ENCODE data around the gene TBCA.
A peak's percentile ranks its signal among the peaks of the same experiment; 100 is the strongest.

TBCA gene

DNA sequence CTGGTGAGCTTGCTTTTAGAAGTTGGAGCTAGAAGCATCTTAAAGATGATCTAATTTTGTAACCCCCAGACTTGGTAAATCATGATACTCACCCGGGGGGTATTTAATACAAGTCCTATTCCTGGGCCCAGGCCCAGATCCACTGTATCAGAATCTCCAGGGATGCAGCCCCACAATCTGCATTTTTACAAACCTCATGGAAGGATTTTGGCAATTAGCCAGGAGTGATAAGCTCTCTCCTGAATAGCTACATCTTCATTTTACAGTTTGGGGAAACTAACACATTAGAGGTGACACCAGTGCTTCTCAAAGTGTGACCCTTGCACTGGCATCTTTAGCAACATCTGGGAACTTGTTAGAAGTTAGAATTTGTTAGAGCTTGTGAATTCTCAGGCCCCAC lies 106.5 kb downstream of the TBCA start:
- no peak overlapping the region for H3K4me3 ChIP-seq (replicated peaks; ENCODE audit: low read depth, low read length)
- TF ChIP-seq, protein P1, sequence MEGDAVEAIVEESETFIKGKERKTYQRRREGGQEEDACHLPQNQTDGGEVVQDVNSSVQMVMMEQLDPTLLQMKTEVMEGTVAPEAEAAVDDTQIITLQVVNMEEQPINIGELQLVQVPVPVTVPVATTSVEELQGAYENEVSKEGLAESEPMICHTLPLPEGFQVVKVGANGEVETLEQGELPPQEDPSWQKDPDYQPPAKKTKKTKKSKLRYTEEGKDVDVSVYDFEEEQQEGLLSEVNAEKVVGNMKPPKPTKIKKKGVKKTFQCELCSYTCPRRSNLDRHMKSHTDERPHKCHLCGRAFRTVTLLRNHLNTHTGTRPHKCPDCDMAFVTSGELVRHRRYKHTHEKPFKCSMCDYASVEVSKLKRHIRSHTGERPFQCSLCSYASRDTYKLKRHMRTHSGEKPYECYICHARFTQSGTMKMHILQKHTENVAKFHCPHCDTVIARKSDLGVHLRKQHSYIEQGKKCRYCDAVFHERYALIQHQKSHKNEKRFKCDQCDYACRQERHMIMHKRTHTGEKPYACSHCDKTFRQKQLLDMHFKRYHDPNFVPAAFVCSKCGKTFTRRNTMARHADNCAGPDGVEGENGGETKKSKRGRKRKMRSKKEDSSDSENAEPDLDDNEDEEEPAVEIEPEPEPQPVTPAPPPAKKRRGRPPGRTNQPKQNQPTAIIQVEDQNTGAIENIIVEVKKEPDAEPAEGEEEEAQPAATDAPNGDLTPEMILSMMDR (IDR thresholded peaks at IDR 0.05; ENCODE audit: insufficient read depth, low read length, poor library complexity, severe bottlenecking): no peak
- H3K36me3 ChIP-seq (ENCODE audit: control insufficient read depth, insufficient read depth, low read length): no peaks in the 10 kb centered on the region
- no peak for DNase-seq (ENCODE audit: extremely low read depth, insufficient read length)
- H3K27me3 ChIP-seq (replicated peaks; ENCODE audit: control insufficient read depth, insufficient read depth, low read length): no peaks in the 10 kb centered on the region; the same call in 1 of the 2 replicates

DNA sequence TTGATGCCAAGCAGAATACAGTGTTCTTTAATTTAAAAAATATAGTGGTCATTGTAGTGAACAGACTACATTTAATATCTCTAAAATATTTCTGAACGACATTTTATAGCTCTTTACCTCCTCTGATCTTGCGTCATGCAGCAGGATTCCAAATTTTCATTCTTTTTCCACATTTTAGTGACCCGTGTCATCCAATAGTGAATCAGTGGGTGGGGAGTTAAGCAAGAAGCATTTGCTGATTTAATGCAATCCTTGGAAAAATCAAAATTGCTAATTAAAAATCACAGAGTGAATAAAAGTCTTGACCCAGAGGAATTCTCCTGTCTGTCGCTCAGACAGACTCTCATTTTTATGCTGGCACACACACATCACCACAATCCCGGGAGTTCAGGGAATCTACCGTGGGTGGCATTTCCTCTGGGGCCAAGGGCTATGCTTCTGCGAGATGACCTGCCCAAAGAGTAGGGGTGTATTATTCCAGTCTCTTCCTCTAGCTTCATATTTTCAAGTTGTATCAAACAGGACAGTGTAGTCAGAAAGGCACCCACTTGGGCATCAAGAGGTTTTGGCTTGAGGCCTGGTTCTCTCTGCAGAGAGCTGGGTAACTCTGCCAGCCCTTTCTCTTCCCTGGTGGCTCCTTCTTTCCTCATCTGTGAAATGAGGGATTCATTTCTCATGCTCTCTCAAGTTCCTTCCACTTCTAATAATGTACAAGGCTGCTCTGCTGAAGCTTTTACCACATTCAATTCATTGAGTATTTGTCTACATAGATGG lies 112.9 kb downstream of the TBCA start:
- TF ChIP-seq, protein P1 (IDR thresholded peaks at IDR 0.05; ENCODE audit: insufficient read depth, low read length, poor library complexity, severe bottlenecking): no peak
- Histone ChIP-seq H3K4me3 (replicated peaks; ENCODE audit: low read depth, low read length) (no peak overlapping the region), H3K27me3 (replicated peaks; ENCODE audit: control insufficient read depth, insufficient read depth, low read length) (no peaks in the 10 kb centered on the region; the same call in 1 of the 2 replicates), H3K36me3 (ENCODE audit: control insufficient read depth, insufficient read depth, low read length) (no peaks in the 10 kb centered on the region)
- no peak for DNase-seq (ENCODE audit: extremely low read depth, insufficient read length)

DNA sequence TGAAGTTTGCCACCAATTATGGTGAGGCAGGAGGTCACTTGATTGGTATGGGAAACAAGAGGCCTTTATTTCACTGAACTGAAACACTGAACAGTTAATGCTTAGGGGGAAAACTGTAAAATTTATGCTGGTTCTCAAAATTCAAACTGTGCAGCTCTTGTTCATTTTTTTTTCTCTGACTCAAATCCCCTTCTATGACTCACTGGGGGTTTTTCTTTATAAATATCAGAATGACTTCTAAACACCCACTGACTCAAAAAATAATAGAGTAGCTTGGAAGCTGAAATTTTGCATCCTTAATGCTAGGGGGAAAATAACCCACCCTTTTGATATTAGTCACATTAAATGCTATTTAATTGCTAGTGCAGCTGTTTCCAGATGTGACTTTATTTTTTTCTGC lies 113.5 kb downstream of the TBCA start:
- H3K27me3 ChIP-seq (replicated peaks; ENCODE audit: control insufficient read depth, insufficient read depth, low read length): no peaks in the 10 kb centered on the region; the same call in 1 of the 2 replicates
- no peak overlapping the region for H3K4me3 ChIP-seq (replicated peaks; ENCODE audit: low read depth, low read length)
- no peaks in the 10 kb centered on the region for H3K36me3 ChIP-seq (ENCODE audit: control insufficient read depth, insufficient read depth, low read length)
- peak; percentile 45 for DNase-seq (ENCODE audit: extremely low read depth, insufficient read length)
- TF ChIP-seq, protein P1 (IDR thresholded peaks at IDR 0.05; ENCODE audit: insufficient read depth, low read length, poor library complexity, severe bottlenecking): no peak

DNA sequence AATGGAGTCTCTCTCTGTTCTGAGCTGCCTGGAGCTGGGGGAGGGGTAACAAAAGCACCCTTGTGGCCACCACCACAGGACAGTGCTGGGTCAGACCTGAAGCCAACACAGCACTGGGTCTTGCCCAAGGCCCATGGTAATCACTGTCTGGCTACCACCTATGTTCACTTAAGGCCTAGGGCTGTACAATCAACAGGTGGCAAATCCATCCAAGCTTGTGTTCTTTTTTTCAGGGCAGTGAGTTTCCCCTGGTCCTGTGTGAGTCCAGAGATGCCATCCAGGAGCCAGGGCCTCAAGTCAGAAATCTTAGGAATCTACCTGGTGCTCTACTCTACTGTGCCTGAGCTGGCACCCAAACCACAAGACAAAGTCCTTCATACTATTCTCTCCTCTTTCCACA lies 117.5 kb downstream of the TBCA start:
- TF ChIP-seq, protein P1 (IDR thresholded peaks at IDR 0.05; ENCODE audit: insufficient read depth, low read length, poor library complexity, severe bottlenecking): no peak
- no peak for DNase-seq (ENCODE audit: extremely low read depth, insufficient read length)
- H3K4me3 ChIP-seq (replicated peaks; ENCODE audit: low read depth, low read length): no peak overlapping the region
- no peaks in the 10 kb centered on the region for H3K27me3 ChIP-seq (replicated peaks; ENCODE audit: control insufficient read depth, insufficient read depth, low read length)
- no peaks in the 10 kb centered on the region for H3K36me3 ChIP-seq (ENCODE audit: control insufficient read depth, insufficient read depth, low read length)

DNA sequence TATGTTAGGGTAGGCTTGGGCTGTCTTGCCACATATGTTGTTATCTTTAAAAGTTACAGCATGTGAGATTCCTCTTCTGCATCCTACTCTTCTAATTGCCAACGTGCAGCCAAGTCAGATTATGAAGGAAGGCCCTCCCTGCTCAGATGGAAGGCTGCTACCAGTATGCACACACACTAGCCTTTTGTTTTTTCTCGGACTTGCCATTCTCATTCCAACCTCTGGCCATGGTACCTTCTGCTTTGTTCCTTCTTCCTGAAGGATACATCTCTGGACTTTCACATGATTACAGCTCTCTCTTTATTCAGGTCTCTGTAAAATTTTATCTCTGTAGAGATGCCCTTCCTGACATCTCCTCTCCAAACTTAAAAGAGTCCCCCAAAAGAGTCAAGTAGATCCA lies 124.8 kb downstream of the TBCA start:
- no peak for DNase-seq (ENCODE audit: extremely low read depth, insufficient read length)
- H3K36me3 ChIP-seq (ENCODE audit: control insufficient read depth, insufficient read depth, low read length): no peaks in the 10 kb centered on the region
- H3K4me3 ChIP-seq (replicated peaks; ENCODE audit: low read depth, low read length): no peak overlapping the region
- H3K27me3 ChIP-seq (replicated peaks; ENCODE audit: control insufficient read depth, insufficient read depth, low read length): peaks cover 2% of the 10 kb centered on the region; the same call in 1 of the 2 replicates
- TF ChIP-seq, protein P1 (IDR thresholded peaks at IDR 0.05; ENCODE audit: insufficient read depth, low read length, poor library complexity, severe bottlenecking): no peak

Measured in GM06990 (cell line).